Measurements from ENCODE around the gene CAMSAP2.

CAMSAP2 gene

GRCh38 chr1:200838676-200839445, 100.2 kb downstream of the CAMSAP2 start:
- Histone ChIP-seq H3K36me3 (ENCODE audit: low read depth) (peaks cover 81% of the 10 kb centered on the region), H3K4me3 (ENCODE audit: severe bottlenecking) (no peak overlapping the region), H3K27ac (ENCODE audit: poor library complexity, severe bottlenecking) (peak overlapping the region; percentile 7), H3K4me1 (ENCODE audit: insufficient read depth, poor library complexity, severe bottlenecking) (peaks cover 11% of the 10 kb centered on the region), H3K27me3 (ENCODE audit: insufficient read depth, poor library complexity, severe bottlenecking) (no peaks in the 10 kb centered on the region), H3K9me3 (ENCODE audit: severe bottlenecking) (peaks cover 2% of the 10 kb centered on the region)
- ATAC-seq (ENCODE audit: low read depth) (peak; percentile 33; the same call in 1 of the 3 replicates), DNase-seq (ENCODE audit: low spot score) (no peak)
- TF ChIP-seq, protein P1, sequence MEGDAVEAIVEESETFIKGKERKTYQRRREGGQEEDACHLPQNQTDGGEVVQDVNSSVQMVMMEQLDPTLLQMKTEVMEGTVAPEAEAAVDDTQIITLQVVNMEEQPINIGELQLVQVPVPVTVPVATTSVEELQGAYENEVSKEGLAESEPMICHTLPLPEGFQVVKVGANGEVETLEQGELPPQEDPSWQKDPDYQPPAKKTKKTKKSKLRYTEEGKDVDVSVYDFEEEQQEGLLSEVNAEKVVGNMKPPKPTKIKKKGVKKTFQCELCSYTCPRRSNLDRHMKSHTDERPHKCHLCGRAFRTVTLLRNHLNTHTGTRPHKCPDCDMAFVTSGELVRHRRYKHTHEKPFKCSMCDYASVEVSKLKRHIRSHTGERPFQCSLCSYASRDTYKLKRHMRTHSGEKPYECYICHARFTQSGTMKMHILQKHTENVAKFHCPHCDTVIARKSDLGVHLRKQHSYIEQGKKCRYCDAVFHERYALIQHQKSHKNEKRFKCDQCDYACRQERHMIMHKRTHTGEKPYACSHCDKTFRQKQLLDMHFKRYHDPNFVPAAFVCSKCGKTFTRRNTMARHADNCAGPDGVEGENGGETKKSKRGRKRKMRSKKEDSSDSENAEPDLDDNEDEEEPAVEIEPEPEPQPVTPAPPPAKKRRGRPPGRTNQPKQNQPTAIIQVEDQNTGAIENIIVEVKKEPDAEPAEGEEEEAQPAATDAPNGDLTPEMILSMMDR (IDR thresholded peaks at IDR 0.05; ENCODE audit: poor library complexity, severe bottlenecking): no peak

DNA sequence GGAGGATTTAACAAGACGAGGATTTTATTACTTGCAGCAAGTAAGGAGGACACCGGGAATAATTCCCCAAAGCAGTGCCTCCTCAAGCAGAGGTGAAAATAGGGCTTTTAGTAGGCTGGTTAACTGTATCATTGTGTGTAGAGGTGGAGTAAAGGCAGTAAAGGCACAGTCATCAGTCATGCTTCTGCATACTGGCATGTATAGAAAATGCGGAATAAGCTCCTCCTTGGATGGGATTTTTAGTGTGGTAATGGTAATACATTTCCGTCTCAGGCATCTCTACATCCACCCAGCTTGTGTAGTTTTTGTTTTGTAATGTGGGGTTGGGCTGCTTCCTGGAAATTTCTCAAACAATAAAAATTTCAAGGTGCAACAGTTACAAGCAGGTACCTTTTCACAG, 106.7 kb downstream of the CAMSAP2 start:
- no peak overlapping the region for H3K27ac ChIP-seq (ENCODE audit: poor library complexity, severe bottlenecking)
- H3K9me3 ChIP-seq (ENCODE audit: severe bottlenecking): no peaks in the 10 kb centered on the region
- ATAC-seq (ENCODE audit: low read depth) (no peak), DNase-seq (ENCODE audit: low spot score) (no peak)
- no peak overlapping the region for H3K4me3 ChIP-seq (ENCODE audit: severe bottlenecking)
- peaks cover 100% of the 10 kb centered on the region for H3K36me3 ChIP-seq (ENCODE audit: low read depth)
- peaks cover 8% of the 10 kb centered on the region for H3K4me1 ChIP-seq (ENCODE audit: insufficient read depth, poor library complexity, severe bottlenecking)
- TF ChIP-seq, protein P1 (IDR thresholded peaks at IDR 0.05; ENCODE audit: poor library complexity, severe bottlenecking): no peak
- no peaks in the 10 kb centered on the region for H3K27me3 ChIP-seq (ENCODE audit: insufficient read depth, poor library complexity, severe bottlenecking)

DNA sequence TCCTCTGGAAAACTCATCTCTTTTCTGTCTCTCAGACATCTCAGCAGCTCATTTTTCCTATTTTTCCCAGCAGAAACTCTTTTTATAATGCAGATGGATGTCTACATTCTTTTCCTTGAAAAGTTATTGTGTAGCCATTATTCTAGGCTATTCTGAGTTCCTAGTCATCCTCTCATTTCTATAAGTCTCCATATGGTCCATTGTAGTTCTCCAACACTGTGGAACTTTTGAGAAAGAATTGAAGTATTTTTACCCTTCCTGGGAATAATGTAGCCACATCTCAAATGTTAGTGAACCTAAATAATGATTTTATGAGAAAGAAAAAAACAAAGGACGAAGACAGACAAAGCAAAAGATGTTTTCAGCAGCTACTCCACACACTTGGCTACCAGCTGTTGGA, 107.7 kb downstream of the CAMSAP2 start:
- Histone ChIP-seq H3K36me3 (ENCODE audit: low read depth) (peaks cover 100% of the 10 kb centered on the region), H3K4me1 (ENCODE audit: insufficient read depth, poor library complexity, severe bottlenecking) (peaks cover 8% of the 10 kb centered on the region), H3K27me3 (ENCODE audit: insufficient read depth, poor library complexity, severe bottlenecking) (no peaks in the 10 kb centered on the region), H3K4me3 (ENCODE audit: severe bottlenecking) (no peak overlapping the region), H3K27ac (ENCODE audit: poor library complexity, severe bottlenecking) (no peak overlapping the region), H3K9me3 (ENCODE audit: severe bottlenecking) (no peaks in the 10 kb centered on the region)
- DNase-seq (ENCODE audit: low spot score) (no peak), ATAC-seq (ENCODE audit: low read depth) (no peak)
- TF ChIP-seq, protein P1 (IDR thresholded peaks at IDR 0.05; ENCODE audit: poor library complexity, severe bottlenecking): no peak

GRCh38 chr1:200849430-200849829, 110.7 kb downstream of the CAMSAP2 start:
- no peaks in the 10 kb centered on the region for H3K4me1 ChIP-seq (ENCODE audit: insufficient read depth, poor library complexity, severe bottlenecking)
- H3K4me3 ChIP-seq (ENCODE audit: severe bottlenecking): no peak overlapping the region
- H3K27me3 ChIP-seq (ENCODE audit: insufficient read depth, poor library complexity, severe bottlenecking): no peaks in the 10 kb centered on the region
- TF ChIP-seq, protein P1 (IDR thresholded peaks at IDR 0.05; ENCODE audit: poor library complexity, severe bottlenecking): no peak
- ATAC-seq (ENCODE audit: low read depth) (no peak), DNase-seq (ENCODE audit: low spot score) (no peak)
- H3K36me3 ChIP-seq (ENCODE audit: low read depth): peaks cover 100% of the 10 kb centered on the region
- H3K27ac ChIP-seq (ENCODE audit: poor library complexity, severe bottlenecking): no peak overlapping the region
- no peaks in the 10 kb centered on the region for H3K9me3 ChIP-seq (ENCODE audit: severe bottlenecking)

- DNase-seq (ENCODE audit: low spot score): no peak
- H3K4me1 ChIP-seq (ENCODE audit: insufficient read depth, poor library complexity, severe bottlenecking): no peaks in the 10 kb centered on the region
Observed at GRCh38 chr1:200850554-200850953, 111.9 kb downstream of the CAMSAP2 start.

More at GRCh38 chr1:200850554-200850953, 111.9 kb downstream of the CAMSAP2 start:
- H3K27ac ChIP-seq (ENCODE audit: poor library complexity, severe bottlenecking): no peak overlapping the region
- peak; percentile 33; the same call in 1 of the 3 replicates for ATAC-seq (ENCODE audit: low read depth)
- no peaks in the 10 kb centered on the region for H3K9me3 ChIP-seq (ENCODE audit: severe bottlenecking)
- H3K4me3 ChIP-seq (ENCODE audit: severe bottlenecking): no peak overlapping the region
- H3K36me3 ChIP-seq (ENCODE audit: low read depth): peaks cover 100% of the 10 kb centered on the region
- H3K27me3 ChIP-seq (ENCODE audit: insufficient read depth, poor library complexity, severe bottlenecking): no peaks in the 10 kb centered on the region
- TF ChIP-seq, protein P1 (IDR thresholded peaks at IDR 0.05; ENCODE audit: poor library complexity, severe bottlenecking): no peak

Data from RWPE2 (cell line).